Skeletal muscle tissue (tissue), 4 donors: ENCODE data around the gene ZNF429. TPM values are rescaled to one million over a fixed set of nuclear protein-coding genes. Genes with fewer than 3 reads are reported as not detected.
"Not testable (repeated sequence)": the region's sequence is repeated elsewhere in the genome, so short reads cannot be mapped to it uniquely, and the experiment has no call there.

Experiments
- H3K27ac ChIP-seq: one replicate; pipeline ENCODE4 v1.7.0; 2013; ENCODE audit warnings: mild to moderate bottlenecking, low read depth, low read length, inconsistent platforms
- H3K27me3 ChIP-seq, 3 donors: one replicate each; pipeline ENCODE4 v1.7.0; 2013; ENCODE audit warnings: low read length in 3 of 3; ENCODE audit not compliant: control insufficient read depth in 3 of 3, insufficient read depth in 3 of 3
- H3K36me3 ChIP-seq, 3 donors: one replicate each; pipeline ENCODE4 v1.7.0; 2013; ENCODE audit warnings: low read length in 3 of 3; ENCODE audit not compliant: control insufficient read depth in 3 of 3, insufficient read depth in 3 of 3
- H3K4me1 ChIP-seq, 3 donors: one replicate each; pipeline ENCODE4 v1.7.0; 2013; ENCODE audit warnings: low read length in 3 of 3, mild to moderate bottlenecking in 3 of 3; ENCODE audit not compliant: control insufficient read depth in 3 of 3, insufficient read depth in 3 of 3
- H3K4me3 ChIP-seq, 3 donors: one replicate each; pipeline ENCODE4 v1.7.0; 2013; ENCODE audit warnings: low read length in 3 of 3
- H3K9ac ChIP-seq, 3 donors: one replicate each; pipeline ENCODE4 v1.7.0; 2013; ENCODE audit warnings: low read length in 3 of 3, mild to moderate bottlenecking in 3 of 3, moderate library complexity in 2 of 3, low read depth in 1 of 3
- H3K9me3 ChIP-seq, 3 donors: one replicate each; pipeline ENCODE4 v1.7.0; 2013; ENCODE audit warnings: low read length in 3 of 3; ENCODE audit not compliant: control insufficient read depth in 3 of 3
- total RNA-seq: library from RNA; depleted of rRNA; stranded (reverse); fragments of >200 nt; gene quantifications from one replicate; pipeline ENCODE4 v1.2.3, GENCODE V29; 2014
- donor health status: Osteomylitis.

Gene ZNF429
- total RNA-seq, 1 donor from 2014 or later: 10.4 TPM

- H3K4me1 ChIP-seq, H3K27ac ChIP-seq, H3K9ac ChIP-seq, H3K27me3 ChIP-seq, H3K4me3 ChIP-seq, H3K9me3 ChIP-seq, H3K36me3 ChIP-seq: not testable (repeated sequence)
Observed at GRCh38 chr19:21511058-21511457, 5.7 kb downstream of the ZNF429 start.

DNA sequence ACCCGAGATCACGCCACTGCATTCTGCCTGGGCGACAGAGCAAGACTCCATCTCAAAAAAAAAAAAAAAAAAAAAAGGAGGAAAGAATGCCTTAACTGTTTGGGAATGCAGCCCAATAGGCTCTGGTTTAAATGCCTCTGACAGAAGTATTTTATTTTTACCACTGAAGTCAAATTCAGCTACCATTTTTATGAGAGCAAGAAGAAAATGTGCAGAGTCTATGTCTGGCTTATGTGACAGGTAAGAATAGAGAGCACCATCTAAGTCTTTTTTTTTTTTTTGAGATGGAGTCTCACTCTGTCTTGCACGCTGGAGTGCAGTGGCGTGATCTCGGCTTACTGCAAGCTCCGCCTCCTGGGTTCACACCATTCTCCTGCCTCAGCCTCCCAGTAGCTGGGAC, 7.2 kb downstream of the ZNF429 start:
- not testable (repeated sequence) for H3K4me1 ChIP-seq, H3K27me3 ChIP-seq, H3K36me3 ChIP-seq, H3K9me3 ChIP-seq, H3K9ac ChIP-seq, H3K27ac ChIP-seq, H3K4me3 ChIP-seq

DNA sequence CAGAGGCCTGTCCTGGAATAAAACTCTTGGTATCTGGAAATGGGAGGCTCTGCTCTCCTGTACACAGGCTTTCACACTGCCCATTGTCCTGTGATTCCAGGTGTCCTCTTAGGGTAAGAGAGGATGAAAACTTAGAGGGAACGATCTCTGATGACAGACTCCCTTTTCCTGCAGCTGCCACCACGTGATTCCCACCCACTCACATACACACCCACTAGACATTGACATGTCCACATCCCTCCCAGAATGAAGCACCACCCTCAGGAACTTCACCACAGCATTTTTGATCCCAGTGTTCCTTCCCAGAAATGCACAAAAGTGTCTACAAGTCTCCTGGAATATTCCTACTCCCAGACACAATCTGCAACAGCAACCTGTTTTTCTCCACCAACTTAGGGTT, 8.2 kb downstream of the ZNF429 start:
- Histone ChIP-seq H3K27ac (no peak overlapping the region), H3K9me3 (no peaks in the 10 kb centered on the region), H3K27me3 (no peaks in the 10 kb centered on the region), H3K36me3 (peaks cover 0 to 1% (median under 1%) of the 10 kb centered on the region in 3 donors), H3K9ac (no peak overlapping the region), H3K4me1 (no peaks in the 10 kb centered on the region), H3K4me3 (no peak overlapping the region)

DNA sequence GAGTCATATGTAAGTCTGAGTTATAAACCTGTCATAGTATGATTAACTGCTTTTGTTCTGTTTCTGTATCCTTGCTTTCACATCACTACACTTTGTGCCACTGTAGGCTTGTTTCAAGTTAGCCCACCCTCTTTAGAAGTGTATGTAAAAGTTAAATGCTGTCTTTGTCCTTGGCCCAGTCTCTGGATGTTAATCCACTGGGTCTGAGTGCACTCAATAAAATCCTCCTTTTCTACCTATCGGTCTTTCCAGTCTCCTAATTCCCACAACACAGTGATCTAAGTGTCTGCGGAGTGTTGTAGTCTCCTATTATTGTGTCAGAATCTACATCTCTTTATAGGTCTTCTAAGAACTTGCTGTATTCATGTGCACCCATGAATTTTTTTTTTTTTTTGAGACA, 14.1 kb downstream of the ZNF429 start:
- no peaks in the 10 kb centered on the region for H3K27me3 ChIP-seq
- H3K27ac ChIP-seq: no peak overlapping the region
- H3K4me1 ChIP-seq: no peaks in the 10 kb centered on the region
- peaks cover 6 to 34% (median 21%) of the 10 kb centered on the region in 3 donors for H3K36me3 ChIP-seq
- peaks cover 0 to 6% (median 2%) of the 10 kb centered on the region in 3 donors for H3K9me3 ChIP-seq
- H3K9ac ChIP-seq: no peak overlapping the region
- H3K4me3 ChIP-seq: peak overlapping the region in 1 of 3 donors; percentile 16

DNA sequence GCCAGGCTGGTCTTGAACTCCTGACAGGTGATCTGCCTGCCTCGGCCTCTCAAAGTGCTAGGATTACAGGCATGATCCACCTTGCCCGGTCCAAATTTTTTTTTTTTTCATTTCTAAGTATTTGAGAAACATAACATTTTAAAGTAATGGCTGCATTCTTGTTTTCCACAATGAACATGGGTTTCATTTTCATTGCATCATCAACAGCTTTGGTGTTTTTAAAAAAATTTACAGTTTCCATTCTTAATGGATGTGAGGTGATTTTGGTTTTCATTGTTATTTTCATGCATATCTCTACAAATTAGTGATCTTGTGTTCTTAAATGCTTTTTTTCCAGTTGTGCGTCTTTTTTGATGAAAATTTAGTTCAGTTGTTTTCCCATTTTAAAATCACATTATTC, 27.5 kb downstream of the ZNF429 start:
- H3K27ac ChIP-seq: no peak overlapping the region
- H3K4me3 ChIP-seq: no peak overlapping the region
- H3K36me3 ChIP-seq: peaks cover 21 to 46% (median 46%) of the 10 kb centered on the region in 3 donors
- H3K4me1 ChIP-seq: no peaks in the 10 kb centered on the region
- no peak overlapping the region for H3K9ac ChIP-seq
- H3K9me3 ChIP-seq: peaks cover 3 to 12% (median 4%) of the 10 kb centered on the region in 3 donors
- H3K27me3 ChIP-seq: no peaks in the 10 kb centered on the region

DNA sequence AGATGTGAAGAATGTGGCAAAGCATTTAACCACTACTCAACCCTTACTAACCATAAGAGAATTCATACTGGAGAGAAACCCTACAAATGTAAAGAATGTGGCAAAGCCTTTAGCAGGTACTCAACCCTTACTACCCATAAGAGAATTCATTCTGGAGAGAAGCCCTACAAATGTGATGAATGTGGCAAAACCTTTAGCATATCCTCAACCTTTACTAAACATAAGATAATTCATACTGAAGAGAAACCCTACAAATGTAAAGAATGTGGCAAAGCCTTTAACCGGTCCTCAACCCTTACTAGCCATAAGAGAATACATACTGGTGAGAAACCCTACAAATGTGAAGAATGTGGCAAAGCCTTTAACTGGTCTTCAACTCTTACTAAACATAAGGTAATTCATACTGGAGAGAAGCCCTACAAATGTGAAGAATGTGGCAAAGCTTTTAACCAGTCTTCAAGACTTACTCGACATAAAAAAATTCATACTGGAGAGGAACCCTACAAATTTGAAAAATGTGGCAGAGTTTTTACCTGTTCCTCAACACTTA, 31.4 kb downstream of the ZNF429 start:
- not testable (repeated sequence) for H3K9ac ChIP-seq, H3K27ac ChIP-seq, H3K4me1 ChIP-seq, H3K27me3 ChIP-seq
- Histone ChIP-seq H3K9me3 (peaks cover 3 to 15% (median 4%) of the 10 kb centered on the region in 3 donors), H3K4me3 (peak overlapping the region in 1 of 3 donors; percentile 26), H3K36me3 (peaks cover 18 to 37% (median 35%) of the 10 kb centered on the region in 3 donors)

DNA sequence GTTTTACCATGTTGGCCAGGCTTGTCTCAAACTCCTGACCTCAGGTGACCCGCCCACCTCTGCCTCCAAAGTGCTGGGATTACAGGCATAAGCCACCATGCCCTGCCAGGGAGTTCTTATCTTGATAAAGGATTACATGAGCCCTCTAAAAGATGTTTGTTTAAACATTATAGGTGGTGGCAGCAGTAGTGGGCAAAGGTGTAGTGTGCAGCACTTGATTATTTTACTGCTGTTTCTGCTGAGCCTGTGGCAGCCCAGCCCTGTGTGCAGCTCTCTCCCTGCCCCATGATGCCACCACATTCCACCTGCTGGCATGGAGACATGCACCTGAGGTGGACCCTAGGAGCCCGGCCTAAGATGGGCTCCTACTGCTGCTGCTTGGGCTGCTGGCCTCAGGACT, 54.0 kb downstream of the ZNF429 start:
- H3K4me3 ChIP-seq: no peak overlapping the region
- H3K36me3 ChIP-seq: peaks cover 0 to 24% (median 6%) of the 10 kb centered on the region in 3 donors

DNA sequence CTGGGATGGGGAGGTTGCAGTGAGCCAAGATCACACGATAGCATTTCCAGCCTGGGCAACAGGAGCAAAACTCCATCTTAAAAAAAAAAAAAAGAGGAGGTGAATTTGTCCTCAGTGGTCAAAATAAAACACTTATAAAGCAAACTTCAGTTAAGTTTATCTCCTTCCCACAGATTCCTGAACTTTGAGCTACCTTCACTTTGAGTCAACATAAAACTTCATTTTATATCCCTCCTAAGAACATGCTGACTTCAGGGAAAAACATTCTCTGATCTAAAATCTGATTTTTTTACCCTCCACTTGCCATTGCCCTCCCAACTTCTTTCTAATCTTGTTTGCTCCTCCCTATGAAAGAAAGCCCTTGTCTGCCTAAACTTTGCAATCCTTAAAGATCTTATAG, 59.0 kb downstream of the ZNF429 start:
- Histone ChIP-seq H3K9me3 (peaks cover 0 to 6% (median 0%) of the 10 kb centered on the region in 3 donors), H3K36me3 (peaks cover 0 to 12% (median 0%) of the 10 kb centered on the region in 3 donors), H3K9ac (no peak overlapping the region), H3K27ac (no peak overlapping the region), H3K4me1 (peaks cover 0 to 3% (median 0%) of the 10 kb centered on the region in 3 donors), H3K27me3 (no peaks in the 10 kb centered on the region), H3K4me3 (no peak overlapping the region)

More for the DNA sequence above, 54.0 kb downstream of the ZNF429 start:
- no peaks in the 10 kb centered on the region for H3K27me3 ChIP-seq
- no peak overlapping the region for H3K27ac ChIP-seq
- no peaks in the 10 kb centered on the region for H3K4me1 ChIP-seq
- no peak overlapping the region for H3K9ac ChIP-seq
- H3K9me3 ChIP-seq: peaks cover 0 to 3% (median 0%) of the 10 kb centered on the region in 3 donors

DNA sequence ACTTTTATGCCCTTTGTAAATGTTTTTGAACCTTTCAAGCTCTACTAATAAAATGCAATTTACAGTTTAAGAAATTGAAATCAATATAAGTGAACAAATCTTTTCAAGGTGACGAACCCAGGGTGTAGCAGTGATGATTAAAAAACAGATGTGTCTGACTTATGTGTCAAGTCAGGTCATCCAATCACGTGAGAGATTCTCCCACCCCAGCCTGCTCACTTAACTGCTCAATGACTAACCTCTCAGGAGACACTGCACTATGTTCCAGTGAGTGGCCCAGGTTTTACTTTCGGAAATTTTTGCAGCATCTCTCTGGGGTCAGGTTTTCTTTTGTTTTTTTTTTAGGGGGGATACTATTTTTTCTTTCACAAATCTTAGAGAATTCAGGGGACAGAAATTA, 60.7 kb downstream of the ZNF429 start:
- peaks cover 0 to 3% (median 0%) of the 10 kb centered on the region in 3 donors for H3K4me1 ChIP-seq
- H3K27me3 ChIP-seq: no peaks in the 10 kb centered on the region
- H3K36me3 ChIP-seq: peaks cover 0 to 8% (median 0%) of the 10 kb centered on the region in 3 donors
- H3K4me3 ChIP-seq: no peak overlapping the region
- H3K9ac ChIP-seq: no peak overlapping the region
- no peak overlapping the region for H3K27ac ChIP-seq
- H3K9me3 ChIP-seq: peaks cover 0 to 6% (median 0%) of the 10 kb centered on the region in 3 donors

DNA sequence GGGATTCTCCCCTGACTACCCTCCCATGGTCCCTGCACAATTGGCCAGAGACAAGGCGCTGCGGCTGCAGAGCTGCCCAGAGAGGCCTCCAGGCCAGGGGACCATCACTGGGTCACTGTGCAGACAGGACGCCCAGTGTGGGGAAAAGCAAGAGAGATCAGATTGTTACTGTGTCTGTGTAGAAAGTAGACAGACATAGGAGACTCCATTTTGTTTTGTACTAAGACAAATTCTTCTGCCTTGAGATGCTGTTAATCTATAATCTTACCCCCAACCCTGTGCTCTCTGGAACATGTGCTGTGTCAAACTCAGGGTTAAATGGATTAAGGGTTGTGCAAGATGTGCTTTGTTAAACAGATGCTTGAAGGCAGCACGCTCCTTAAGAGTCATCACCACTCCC, 62.4 kb downstream of the ZNF429 start:
- Histone ChIP-seq H3K9ac (peak overlapping the region in 1 of 3 donors; percentile 70), H3K4me3 (peak overlapping the region in 1 of 3 donors; percentile 60)
- H3K27me3 ChIP-seq, H3K4me1 ChIP-seq, H3K27ac ChIP-seq, H3K9me3 ChIP-seq, H3K36me3 ChIP-seq: not testable (repeated sequence)
